ENCODE measurements around the gene ZBTB44.
A peak's percentile ranks its signal among the peaks of the same experiment; 100 is the strongest.

The ZBTB44 gene

DNA sequence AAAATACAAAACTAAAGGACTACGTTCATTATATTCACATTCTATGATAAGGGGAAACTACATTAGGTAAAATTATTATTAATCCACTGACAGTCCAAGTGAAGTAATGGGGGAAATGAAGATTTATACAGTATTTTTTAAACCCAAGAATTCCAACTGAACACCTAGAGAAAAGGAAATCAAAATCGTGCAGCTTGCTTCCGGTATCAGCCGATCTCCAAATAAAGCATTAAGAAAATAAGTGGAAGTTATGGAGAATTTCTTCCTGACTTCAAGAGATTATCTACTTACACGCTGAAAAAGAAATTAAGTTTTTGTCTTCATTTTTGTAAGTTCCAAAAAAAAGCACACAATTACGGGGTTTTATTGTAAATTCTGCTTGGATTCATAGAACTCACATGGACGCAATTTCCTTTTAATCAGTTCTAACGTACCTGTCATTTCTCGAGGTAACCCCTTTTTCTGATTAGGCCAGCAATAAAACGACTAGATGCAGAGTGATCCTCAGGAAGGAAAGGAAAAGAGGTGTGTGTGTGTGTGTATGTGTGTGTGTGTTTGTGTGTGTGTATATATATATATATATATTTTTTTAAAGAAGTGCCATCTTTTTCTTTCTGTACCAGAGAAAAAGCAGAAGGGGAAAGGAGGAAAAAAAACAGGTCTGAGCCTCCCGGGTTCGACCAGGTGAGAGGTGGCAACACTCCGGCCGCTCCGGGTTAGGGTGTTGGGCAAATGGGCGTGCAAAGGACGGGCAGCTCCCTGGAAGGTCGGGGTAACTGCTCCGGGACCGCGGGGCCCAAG is 1.1 kb downstream of the ZBTB44 start:
- H3K27ac ChIP-seq (ENCODE audit: low read depth in 2 of 2, low read length in 2 of 2), result peak overlapping the region; percentile 91 to 94
- no peaks in the 10 kb centered on the region for H3K27me3 ChIP-seq (ENCODE audit: control insufficient read depth in 2 of 2, insufficient read depth in 2 of 2, low read length in 2 of 2)
- H3K9ac ChIP-seq (ENCODE audit: low read depth in 1 of 2, low read length in 2 of 2), result peak overlapping the region; percentile 80 to 81
- H3K4me1 ChIP-seq (ENCODE audit: control insufficient read depth in 2 of 2, insufficient read depth in 2 of 2, low read length in 2 of 2), result peaks cover 0 to 8% of the 10 kb centered on the region in 2 donors
- no peaks in the 10 kb centered on the region for H3K36me3 ChIP-seq (ENCODE audit: control insufficient read depth in 2 of 2, insufficient read depth in 2 of 2, low read length in 2 of 2)
- H3K4me3 ChIP-seq (ENCODE audit: low read length in 2 of 2), result peak overlapping the region; percentile 78 to 82
- H3K9me3 ChIP-seq (ENCODE audit: control insufficient read depth in 2 of 2, low read length in 2 of 2), result no peaks in the 10 kb centered on the region

DNA sequence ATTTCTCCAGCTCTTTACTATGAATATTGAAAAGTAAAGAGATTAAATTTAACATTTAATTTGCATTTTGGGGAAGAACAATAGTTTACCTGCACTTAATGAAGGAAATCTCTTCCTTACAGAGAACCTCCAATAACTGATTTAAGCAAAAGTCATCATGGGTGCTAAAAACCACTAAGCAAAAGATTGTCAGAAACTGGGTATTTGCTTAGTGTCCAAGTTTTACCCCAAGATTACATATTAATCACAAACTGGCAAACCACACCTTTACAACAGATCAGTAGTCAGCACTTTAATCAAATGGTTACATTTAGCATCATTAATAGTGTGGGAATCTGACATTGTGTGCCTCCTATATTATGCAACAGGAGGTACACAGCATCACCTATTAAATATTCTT is 2.7 kb downstream of the ZBTB44 start:
- Histone ChIP-seq H3K36me3 (ENCODE audit: control insufficient read depth in 2 of 2, insufficient read depth in 2 of 2, low read length in 2 of 2) (peaks cover 0 to 3% of the 10 kb centered on the region in 2 donors), H3K27ac (ENCODE audit: low read depth in 2 of 2, low read length in 2 of 2) (no peak overlapping the region), H3K9ac (ENCODE audit: low read depth in 1 of 2, low read length in 2 of 2) (no peak overlapping the region), H3K27me3 (ENCODE audit: control insufficient read depth in 2 of 2, insufficient read depth in 2 of 2, low read length in 2 of 2) (no peaks in the 10 kb centered on the region), H3K9me3 (ENCODE audit: control insufficient read depth in 2 of 2, low read length in 2 of 2) (no peaks in the 10 kb centered on the region), H3K4me1 (ENCODE audit: control insufficient read depth in 2 of 2, insufficient read depth in 2 of 2, low read length in 2 of 2) (peaks cover 0 to 5% of the 10 kb centered on the region in 2 donors), H3K4me3 (ENCODE audit: low read length in 2 of 2) (no peak overlapping the region)

DNA sequence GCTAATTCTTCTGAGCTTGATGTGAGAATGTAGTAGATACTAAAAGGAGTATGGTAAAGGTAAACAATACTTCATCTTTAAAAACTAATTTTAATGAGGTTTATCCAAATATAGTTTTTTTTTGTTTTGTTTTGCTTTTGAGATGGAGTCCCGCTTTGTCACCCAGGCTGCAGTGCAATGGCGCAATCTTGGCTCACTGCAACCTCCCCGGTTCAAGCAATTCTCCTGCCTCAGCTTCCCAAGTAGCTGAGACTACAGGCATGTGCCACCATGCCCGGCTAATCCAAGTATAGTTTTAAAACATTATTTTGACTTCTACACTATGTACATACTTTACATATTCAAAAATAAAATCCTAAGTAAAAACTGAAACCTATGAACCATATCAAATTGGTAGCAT is 4.1 kb downstream of the ZBTB44 start:
- peaks cover 0 to 5% of the 10 kb centered on the region in 2 donors for H3K4me1 ChIP-seq (ENCODE audit: control insufficient read depth in 2 of 2, insufficient read depth in 2 of 2, low read length in 2 of 2)

DNA sequence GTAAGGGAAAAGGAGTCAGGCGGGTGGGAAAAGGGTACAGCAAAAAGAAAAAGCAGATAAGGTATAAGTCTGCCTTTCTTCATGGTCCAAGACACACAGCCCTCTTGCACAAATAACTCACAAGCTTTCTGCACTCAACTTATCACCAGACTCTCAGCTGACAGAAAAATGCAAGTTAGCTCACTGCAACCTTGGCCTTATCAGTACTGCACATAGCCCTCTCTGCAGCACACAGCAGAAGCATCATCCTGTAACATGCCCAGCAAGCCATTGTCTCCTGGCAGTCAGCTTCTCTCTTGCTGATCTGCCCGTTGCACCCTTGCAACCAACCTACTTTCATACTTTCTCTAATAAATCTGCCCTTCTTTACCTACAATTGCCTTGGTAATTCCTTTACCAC is 5.8 kb downstream of the ZBTB44 start:
- H3K4me1 ChIP-seq (ENCODE audit: control insufficient read depth in 2 of 2, insufficient read depth in 2 of 2, low read length in 2 of 2), result peaks cover 0 to 3% of the 10 kb centered on the region in 2 donors
- no peaks in the 10 kb centered on the region for H3K9me3 ChIP-seq (ENCODE audit: control insufficient read depth in 2 of 2, low read length in 2 of 2)
- no peak overlapping the region for H3K4me3 ChIP-seq (ENCODE audit: low read length in 2 of 2)
- peaks cover 0 to 3% of the 10 kb centered on the region in 2 donors for H3K36me3 ChIP-seq (ENCODE audit: control insufficient read depth in 2 of 2, insufficient read depth in 2 of 2, low read length in 2 of 2)
- H3K9ac ChIP-seq (ENCODE audit: low read depth in 1 of 2, low read length in 2 of 2), result no peak overlapping the region
- no peak overlapping the region for H3K27ac ChIP-seq (ENCODE audit: low read depth in 2 of 2, low read length in 2 of 2)
- H3K27me3 ChIP-seq (ENCODE audit: control insufficient read depth in 2 of 2, insufficient read depth in 2 of 2, low read length in 2 of 2), result no peaks in the 10 kb centered on the region

More for the DNA sequence above, 4.1 kb downstream of the ZBTB44 start:
- Histone ChIP-seq H3K27ac (ENCODE audit: low read depth in 2 of 2, low read length in 2 of 2) (no peak overlapping the region), H3K9ac (ENCODE audit: low read depth in 1 of 2, low read length in 2 of 2) (no peak overlapping the region), H3K9me3 (ENCODE audit: control insufficient read depth in 2 of 2, low read length in 2 of 2) (no peaks in the 10 kb centered on the region), H3K36me3 (ENCODE audit: control insufficient read depth in 2 of 2, insufficient read depth in 2 of 2, low read length in 2 of 2) (peaks cover 0 to 3% of the 10 kb centered on the region in 2 donors), H3K4me3 (ENCODE audit: low read length in 2 of 2) (no peak overlapping the region), H3K27me3 (ENCODE audit: control insufficient read depth in 2 of 2, insufficient read depth in 2 of 2, low read length in 2 of 2) (no peaks in the 10 kb centered on the region)

DNA sequence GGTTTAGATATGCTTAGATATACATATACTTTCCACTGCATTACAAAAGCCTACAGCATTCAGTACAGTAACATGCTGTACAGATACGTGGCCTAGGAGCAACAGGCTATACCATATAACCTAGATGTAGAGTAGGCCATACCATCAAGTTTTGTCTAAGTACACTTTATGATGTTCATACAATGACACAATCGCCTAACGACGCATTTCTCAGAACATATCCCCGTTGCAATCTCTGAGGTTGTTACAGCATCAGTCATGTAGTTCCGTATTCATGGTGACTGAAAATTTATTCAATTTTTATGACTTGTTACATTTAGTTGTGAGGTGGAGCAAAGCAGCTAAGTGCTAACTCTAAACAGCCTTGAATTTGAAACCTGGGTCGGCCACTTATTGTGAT is 6.7 kb downstream of the ZBTB44 start:
- Histone ChIP-seq H3K27ac (ENCODE audit: low read depth in 2 of 2, low read length in 2 of 2) (no peak overlapping the region), H3K4me3 (ENCODE audit: low read length in 2 of 2) (no peak overlapping the region), H3K27me3 (ENCODE audit: control insufficient read depth in 2 of 2, insufficient read depth in 2 of 2, low read length in 2 of 2) (no peaks in the 10 kb centered on the region), H3K4me1 (ENCODE audit: control insufficient read depth in 2 of 2, insufficient read depth in 2 of 2, low read length in 2 of 2) (peaks cover 0 to 3% of the 10 kb centered on the region in 2 donors), H3K36me3 (ENCODE audit: control insufficient read depth in 2 of 2, insufficient read depth in 2 of 2, low read length in 2 of 2) (peaks cover 0 to 3% of the 10 kb centered on the region in 2 donors), H3K9ac (ENCODE audit: low read depth in 1 of 2, low read length in 2 of 2) (no peak overlapping the region), H3K9me3 (ENCODE audit: control insufficient read depth in 2 of 2, low read length in 2 of 2) (no peaks in the 10 kb centered on the region)

DNA sequence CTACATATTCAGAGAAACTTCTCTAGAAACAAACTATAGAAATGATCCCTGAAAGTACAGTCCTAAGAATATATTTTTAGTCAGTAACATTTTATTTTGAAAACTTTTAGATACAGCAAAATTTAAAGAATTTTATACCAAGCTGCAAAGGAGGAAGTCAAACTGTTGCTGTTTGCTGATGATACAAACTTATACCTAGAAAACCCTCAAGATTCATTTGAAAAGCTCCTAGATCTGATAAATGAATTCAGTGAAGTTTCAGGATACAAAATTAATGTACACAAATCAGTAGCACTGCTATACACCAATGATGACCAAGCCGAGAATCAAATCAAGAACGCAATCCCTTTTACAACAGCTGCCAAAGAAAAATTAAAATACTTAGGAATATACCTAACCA is 10.1 kb downstream of the ZBTB44 start:
- Histone ChIP-seq H3K4me1 (ENCODE audit: control insufficient read depth in 2 of 2, insufficient read depth in 2 of 2, low read length in 2 of 2) (no peaks in the 10 kb centered on the region), H3K27ac (ENCODE audit: low read depth in 2 of 2, low read length in 2 of 2) (no peak overlapping the region), H3K27me3 (ENCODE audit: control insufficient read depth in 2 of 2, insufficient read depth in 2 of 2, low read length in 2 of 2) (no peaks in the 10 kb centered on the region), H3K9me3 (ENCODE audit: control insufficient read depth in 2 of 2, low read length in 2 of 2) (no peaks in the 10 kb centered on the region), H3K9ac (ENCODE audit: low read depth in 1 of 2, low read length in 2 of 2) (no peak overlapping the region), H3K36me3 (ENCODE audit: control insufficient read depth in 2 of 2, insufficient read depth in 2 of 2, low read length in 2 of 2) (peaks cover 0 to 8% of the 10 kb centered on the region in 2 donors), H3K4me3 (ENCODE audit: low read length in 2 of 2) (no peak overlapping the region)

DNA sequence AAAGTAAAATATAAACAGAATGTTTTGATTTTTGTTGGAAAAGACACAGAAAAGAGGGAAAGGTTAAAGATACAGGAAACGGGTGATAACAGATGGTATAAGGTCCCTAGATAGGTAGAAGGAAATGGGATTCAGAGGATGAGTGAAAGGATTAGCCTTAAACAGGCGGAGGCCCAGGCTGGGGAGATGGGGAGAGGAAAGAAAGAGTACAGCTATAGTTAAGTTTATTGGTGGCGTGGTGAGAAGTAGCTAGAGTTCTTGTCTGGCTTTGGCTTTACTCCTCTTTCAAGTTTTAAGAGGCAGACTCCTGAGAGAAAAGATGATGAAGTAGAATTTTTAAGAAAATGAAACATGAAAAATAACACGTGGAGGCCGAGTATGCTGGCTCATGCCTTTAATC is 13.7 kb downstream of the ZBTB44 start:
- Histone ChIP-seq H3K9me3 (ENCODE audit: control insufficient read depth in 2 of 2, low read length in 2 of 2) (no peaks in the 10 kb centered on the region), H3K27me3 (ENCODE audit: control insufficient read depth in 2 of 2, insufficient read depth in 2 of 2, low read length in 2 of 2) (no peaks in the 10 kb centered on the region), H3K4me1 (ENCODE audit: control insufficient read depth in 2 of 2, insufficient read depth in 2 of 2, low read length in 2 of 2) (no peaks in the 10 kb centered on the region), H3K4me3 (ENCODE audit: low read length in 2 of 2) (no peak overlapping the region), H3K9ac (ENCODE audit: low read depth in 1 of 2, low read length in 2 of 2) (no peak overlapping the region), H3K36me3 (ENCODE audit: control insufficient read depth in 2 of 2, insufficient read depth in 2 of 2, low read length in 2 of 2) (peaks cover 0 to 5% of the 10 kb centered on the region in 2 donors), H3K27ac (ENCODE audit: low read depth in 2 of 2, low read length in 2 of 2) (no peak overlapping the region)

DNA sequence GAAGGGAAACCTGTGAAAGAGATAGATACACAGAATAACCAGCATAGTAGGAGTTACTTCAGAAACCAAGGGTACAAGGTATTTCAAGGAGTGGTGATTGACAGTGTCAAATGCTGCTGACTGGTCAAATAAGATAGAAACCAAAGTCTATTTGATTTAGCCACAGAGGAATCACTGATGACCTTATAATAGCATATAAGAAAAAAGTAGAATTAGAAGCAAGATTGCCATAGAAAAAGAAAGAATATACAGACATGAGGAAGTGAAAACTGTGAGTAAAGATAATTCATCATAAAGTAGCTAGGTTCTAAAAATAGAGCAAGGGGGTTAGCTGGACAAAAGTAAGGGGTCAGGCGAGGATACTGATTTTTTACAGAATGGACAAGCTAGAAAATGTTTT is 14.2 kb downstream of the ZBTB44 start:
- peaks cover 0 to 5% of the 10 kb centered on the region in 2 donors for H3K36me3 ChIP-seq (ENCODE audit: control insufficient read depth in 2 of 2, insufficient read depth in 2 of 2, low read length in 2 of 2)
- no peak overlapping the region for H3K27ac ChIP-seq (ENCODE audit: low read depth in 2 of 2, low read length in 2 of 2)
- H3K4me1 ChIP-seq (ENCODE audit: control insufficient read depth in 2 of 2, insufficient read depth in 2 of 2, low read length in 2 of 2), result no peaks in the 10 kb centered on the region
- no peaks in the 10 kb centered on the region for H3K27me3 ChIP-seq (ENCODE audit: control insufficient read depth in 2 of 2, insufficient read depth in 2 of 2, low read length in 2 of 2)
- no peaks in the 10 kb centered on the region for H3K9me3 ChIP-seq (ENCODE audit: control insufficient read depth in 2 of 2, low read length in 2 of 2)
- no peak overlapping the region for H3K4me3 ChIP-seq (ENCODE audit: low read length in 2 of 2)
- no peak overlapping the region for H3K9ac ChIP-seq (ENCODE audit: low read depth in 1 of 2, low read length in 2 of 2)

DNA sequence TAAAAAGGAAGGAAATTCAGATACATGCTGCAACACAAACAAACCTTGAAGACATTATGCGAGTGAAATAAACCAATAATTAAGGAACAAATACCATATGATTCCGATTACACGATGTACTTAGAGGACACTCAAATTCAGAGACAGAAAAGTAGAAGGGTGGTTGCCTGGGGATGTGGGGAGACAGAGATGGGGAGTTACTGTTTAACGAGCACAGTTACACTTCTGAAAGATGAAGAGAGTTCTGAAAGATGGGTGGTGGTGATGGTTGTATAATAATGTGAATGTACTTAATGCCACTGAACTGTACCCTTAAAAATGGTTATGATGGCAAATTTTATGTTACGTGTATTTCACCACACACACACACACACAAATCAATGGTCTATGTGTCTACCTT is 14.7 kb downstream of the ZBTB44 start:
- Histone ChIP-seq H3K27me3 (ENCODE audit: control insufficient read depth in 2 of 2, insufficient read depth in 2 of 2, low read length in 2 of 2) (no peaks in the 10 kb centered on the region), H3K9ac (ENCODE audit: low read depth in 1 of 2, low read length in 2 of 2) (no peak overlapping the region), H3K36me3 (ENCODE audit: control insufficient read depth in 2 of 2, insufficient read depth in 2 of 2, low read length in 2 of 2) (peaks cover 0 to 5% of the 10 kb centered on the region in 2 donors), H3K4me3 (ENCODE audit: low read length in 2 of 2) (no peak overlapping the region), H3K27ac (ENCODE audit: low read depth in 2 of 2, low read length in 2 of 2) (no peak overlapping the region), H3K4me1 (ENCODE audit: control insufficient read depth in 2 of 2, insufficient read depth in 2 of 2, low read length in 2 of 2) (no peaks in the 10 kb centered on the region), H3K9me3 (ENCODE audit: control insufficient read depth in 2 of 2, low read length in 2 of 2) (no peaks in the 10 kb centered on the region)

DNA sequence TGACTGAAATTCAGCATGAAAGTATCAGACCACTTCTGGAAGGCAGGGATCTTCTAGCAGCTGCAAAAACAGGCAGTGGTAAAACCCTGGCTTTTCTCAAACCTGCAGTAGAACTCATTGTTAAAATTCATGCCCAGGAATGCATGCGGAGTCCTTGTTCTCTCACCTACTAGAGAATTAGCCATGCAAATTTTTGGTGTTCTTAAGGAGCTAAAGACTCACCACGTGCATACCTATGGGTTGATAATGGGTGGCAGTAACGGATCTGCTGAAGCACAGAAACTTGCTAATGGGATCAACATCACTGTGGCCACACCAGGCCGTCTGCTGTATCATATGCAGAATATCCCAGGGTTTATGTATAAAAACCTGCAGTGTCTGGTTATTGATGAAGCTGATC is 19.1 kb downstream of the ZBTB44 start:
- no peak overlapping the region for H3K27ac ChIP-seq (ENCODE audit: low read depth in 2 of 2, low read length in 2 of 2)
- no peaks in the 10 kb centered on the region for H3K4me1 ChIP-seq (ENCODE audit: control insufficient read depth in 2 of 2, insufficient read depth in 2 of 2, low read length in 2 of 2)
- no peaks in the 10 kb centered on the region for H3K36me3 ChIP-seq (ENCODE audit: control insufficient read depth in 2 of 2, insufficient read depth in 2 of 2, low read length in 2 of 2)
- no peaks in the 10 kb centered on the region for H3K27me3 ChIP-seq (ENCODE audit: control insufficient read depth in 2 of 2, insufficient read depth in 2 of 2, low read length in 2 of 2)
- H3K9ac ChIP-seq (ENCODE audit: low read depth in 1 of 2, low read length in 2 of 2), result no peak overlapping the region
- H3K9me3 ChIP-seq (ENCODE audit: control insufficient read depth in 2 of 2, low read length in 2 of 2), result no peaks in the 10 kb centered on the region
- no peak overlapping the region for H3K4me3 ChIP-seq (ENCODE audit: low read length in 2 of 2)

Measured in mucosa of rectum (tissue), 2 donors.